ENCODE measurements around the gene LRRC63. TPM values are rescaled to one million over a fixed set of nuclear protein-coding genes. Genes with fewer than 3 reads are reported as not detected.

LRRC63 gene
- total and polyA plus RNA-seq, 9 of the 15 experiments (the other 6 are each of a cell fraction or from before 2014, with no cell fraction given) = 0.07 to 0.41 (median 0.24) TPM; not detected in 1

DNA sequence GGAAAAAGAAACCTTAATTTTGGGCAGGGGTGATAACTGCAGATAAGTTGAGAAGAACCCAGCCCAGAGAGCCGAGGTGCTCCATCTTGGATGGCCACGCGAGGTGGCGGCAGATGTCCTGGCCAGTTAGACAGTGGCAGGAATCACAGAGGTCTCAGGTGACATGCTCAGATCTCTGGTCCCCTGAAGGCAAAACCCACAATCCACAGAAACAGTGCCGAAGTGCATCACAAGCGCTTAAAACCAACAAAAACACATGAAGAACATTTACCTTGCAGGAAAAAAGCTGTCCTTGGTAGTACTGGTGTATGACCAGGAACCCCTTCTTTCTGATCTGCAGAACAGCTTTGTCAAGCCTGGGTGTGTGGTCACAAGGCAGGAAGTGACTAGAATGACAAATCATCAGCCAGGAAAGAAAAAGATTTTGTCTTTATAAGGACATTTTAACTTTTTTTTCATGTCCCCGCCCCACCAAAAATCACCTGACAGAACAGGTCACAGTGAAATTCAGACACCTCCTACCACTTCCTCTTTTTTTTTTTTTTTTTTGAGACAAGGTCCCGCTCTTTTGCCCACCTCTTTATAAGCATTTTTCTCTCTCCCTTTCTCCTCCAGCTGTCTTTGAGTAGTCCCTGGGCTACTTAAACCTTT is 29.8 kb upstream of the LRRC63 start, which contains the start of gene LCP1 (continued):
- TF ChIP-seq, protein P1, sequence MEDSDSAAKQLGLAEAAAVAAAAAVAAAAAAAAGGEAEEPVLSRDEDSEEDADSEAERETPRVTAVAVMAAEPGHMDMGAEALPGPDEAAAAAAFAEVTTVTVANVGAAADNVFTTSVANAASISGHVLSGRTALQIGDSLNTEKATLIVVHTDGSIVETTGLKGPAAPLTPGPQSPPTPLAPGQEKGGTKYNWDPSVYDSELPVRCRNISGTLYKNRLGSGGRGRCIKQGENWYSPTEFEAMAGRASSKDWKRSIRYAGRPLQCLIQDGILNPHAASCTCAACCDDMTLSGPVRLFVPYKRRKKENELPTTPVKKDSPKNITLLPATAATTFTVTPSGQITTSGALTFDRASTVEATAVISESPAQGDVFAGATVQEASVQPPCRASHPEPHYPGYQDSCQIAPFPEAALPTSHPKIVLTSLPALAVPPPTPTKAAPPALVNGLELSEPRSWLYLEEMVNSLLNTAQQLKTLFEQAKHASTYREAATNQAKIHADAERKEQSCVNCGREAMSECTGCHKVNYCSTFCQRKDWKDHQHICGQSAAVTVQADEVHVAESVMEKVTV (CRISPR knock-in tag; IDR thresholded peaks at IDR 0.05) = 0 out of 2 replicates have a peak, but pooled peaks have one; percentile 14
- TF ChIP-seq CCNT2 (IDR thresholded peaks at IDR 0.05; ENCODE audit: borderline replicate concordance, extremely low read depth, insufficient read length, low read depth, low read length) = peak; percentile 4
- TF ChIP-seq ETV1 (tag; conservative IDR thresholded peaks at IDR 0.05; ENCODE audit: low read depth) = peak; percentile 71
- TF ChIP-seq, protein P2, sequence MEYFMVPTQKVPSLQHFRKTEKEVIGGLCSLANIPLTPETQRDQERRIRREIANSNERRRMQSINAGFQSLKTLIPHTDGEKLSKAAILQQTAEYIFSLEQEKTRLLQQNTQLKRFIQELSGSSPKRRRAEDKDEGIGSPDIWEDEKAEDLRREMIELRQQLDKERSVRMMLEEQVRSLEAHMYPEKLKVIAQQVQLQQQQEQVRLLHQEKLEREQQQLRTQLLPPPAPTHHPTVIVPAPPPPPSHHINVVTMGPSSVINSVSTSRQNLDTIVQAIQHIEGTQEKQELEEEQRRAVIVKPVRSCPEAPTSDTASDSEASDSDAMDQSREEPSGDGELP (CRISPR knock-in tag; IDR thresholded peaks at IDR 0.05; ENCODE audit: borderline replicate concordance) = peak; percentile 49; the same call in 1 of the 2 replicates
- TF ChIP-seq, protein P3, sequence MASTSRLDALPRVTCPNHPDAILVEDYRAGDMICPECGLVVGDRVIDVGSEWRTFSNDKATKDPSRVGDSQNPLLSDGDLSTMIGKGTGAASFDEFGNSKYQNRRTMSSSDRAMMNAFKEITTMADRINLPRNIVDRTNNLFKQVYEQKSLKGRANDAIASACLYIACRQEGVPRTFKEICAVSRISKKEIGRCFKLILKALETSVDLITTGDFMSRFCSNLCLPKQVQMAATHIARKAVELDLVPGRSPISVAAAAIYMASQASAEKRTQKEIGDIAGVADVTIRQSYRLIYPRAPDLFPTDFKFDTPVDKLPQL (IDR thresholded peaks at IDR 0.05; ENCODE audit: extremely low read depth, insufficient read length) = peak; percentile 14
- 0 out of 2 replicates have a peak, but pooled peaks have one; percentile 35 for TF ChIP-seq MTA3 (IDR thresholded peaks at IDR 0.05; ENCODE audit: borderline replicate concordance)
- no peak for TF ChIP-seq NR3C1 (CRISPR knock-in tag; IDR thresholded peaks at IDR 0.05)
- peak; percentile 27; the same call in 1 of the 2 replicates for TF ChIP-seq NCOR1 (IDR thresholded peaks at IDR 0.05)
- TF ChIP-seq, protein P4, sequence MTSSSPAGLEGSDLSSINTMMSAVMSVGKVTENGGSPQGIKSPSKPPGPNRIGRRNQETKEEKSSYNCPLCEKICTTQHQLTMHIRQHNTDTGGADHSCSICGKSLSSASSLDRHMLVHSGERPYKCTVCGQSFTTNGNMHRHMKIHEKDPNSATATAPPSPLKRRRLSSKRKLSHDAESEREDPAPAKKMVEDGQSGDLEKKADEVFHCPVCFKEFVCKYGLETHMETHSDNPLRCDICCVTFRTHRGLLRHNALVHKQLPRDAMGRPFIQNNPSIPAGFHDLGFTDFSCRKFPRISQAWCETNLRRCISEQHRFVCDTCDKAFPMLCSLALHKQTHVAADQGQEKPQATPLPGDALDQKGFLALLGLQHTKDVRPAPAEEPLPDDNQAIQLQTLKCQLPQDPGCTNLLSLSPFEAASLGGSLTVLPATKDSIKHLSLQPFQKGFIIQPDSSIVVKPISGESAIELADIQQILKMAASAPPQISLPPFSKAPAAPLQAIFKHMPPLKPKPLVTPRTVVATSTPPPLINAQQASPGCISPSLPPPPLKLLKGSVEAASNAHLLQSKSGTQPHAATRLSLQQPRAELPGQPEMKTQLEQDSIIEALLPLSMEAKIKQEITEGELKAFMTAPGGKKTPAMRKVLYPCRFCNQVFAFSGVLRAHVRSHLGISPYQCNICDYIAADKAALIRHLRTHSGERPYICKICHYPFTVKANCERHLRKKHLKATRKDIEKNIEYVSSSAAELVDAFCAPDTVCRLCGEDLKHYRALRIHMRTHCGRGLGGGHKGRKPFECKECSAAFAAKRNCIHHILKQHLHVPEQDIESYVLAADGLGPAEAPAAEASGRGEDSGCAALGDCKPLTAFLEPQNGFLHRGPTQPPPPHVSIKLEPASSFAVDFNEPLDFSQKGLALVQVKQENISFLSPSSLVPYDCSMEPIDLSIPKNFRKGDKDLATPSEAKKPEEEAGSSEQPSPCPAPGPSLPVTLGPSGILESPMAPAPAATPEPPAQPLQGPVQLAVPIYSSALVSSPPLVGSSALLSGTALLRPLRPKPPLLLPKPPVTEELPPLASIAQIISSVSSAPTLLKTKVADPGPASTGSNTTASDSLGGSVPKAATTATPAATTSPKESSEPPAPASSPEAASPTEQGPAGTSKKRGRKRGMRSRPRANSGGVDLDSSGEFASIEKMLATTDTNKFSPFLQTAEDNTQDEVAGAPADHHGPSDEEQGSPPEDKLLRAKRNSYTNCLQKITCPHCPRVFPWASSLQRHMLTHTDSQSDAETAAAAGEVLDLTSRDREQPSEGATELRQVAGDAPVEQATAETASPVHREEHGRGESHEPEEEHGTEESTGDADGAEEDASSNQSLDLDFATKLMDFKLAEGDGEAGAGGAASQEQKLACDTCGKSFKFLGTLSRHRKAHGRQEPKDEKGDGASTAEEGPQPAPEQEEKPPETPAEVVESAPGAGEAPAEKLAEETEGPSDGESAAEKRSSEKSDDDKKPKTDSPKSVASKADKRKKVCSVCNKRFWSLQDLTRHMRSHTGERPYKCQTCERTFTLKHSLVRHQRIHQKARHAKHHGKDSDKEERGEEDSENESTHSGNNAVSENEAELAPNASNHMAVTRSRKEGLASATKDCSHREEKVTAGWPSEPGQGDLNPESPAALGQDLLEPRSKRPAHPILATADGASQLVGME (CRISPR knock-in tag; IDR thresholded peaks at IDR 0.05) = 0 out of 2 replicates have a peak, but pooled peaks have one; percentile 66
- TF ChIP-seq EZH2 (IDR thresholded peaks at IDR 0.05; ENCODE audit: borderline replicate concordance, low read depth, low read length) = no peak
- no peak for TF ChIP-seq GTF2F1 (IDR thresholded peaks at IDR 0.05; ENCODE audit: low read depth, low read length)
- TF ChIP-seq, protein P5, sequence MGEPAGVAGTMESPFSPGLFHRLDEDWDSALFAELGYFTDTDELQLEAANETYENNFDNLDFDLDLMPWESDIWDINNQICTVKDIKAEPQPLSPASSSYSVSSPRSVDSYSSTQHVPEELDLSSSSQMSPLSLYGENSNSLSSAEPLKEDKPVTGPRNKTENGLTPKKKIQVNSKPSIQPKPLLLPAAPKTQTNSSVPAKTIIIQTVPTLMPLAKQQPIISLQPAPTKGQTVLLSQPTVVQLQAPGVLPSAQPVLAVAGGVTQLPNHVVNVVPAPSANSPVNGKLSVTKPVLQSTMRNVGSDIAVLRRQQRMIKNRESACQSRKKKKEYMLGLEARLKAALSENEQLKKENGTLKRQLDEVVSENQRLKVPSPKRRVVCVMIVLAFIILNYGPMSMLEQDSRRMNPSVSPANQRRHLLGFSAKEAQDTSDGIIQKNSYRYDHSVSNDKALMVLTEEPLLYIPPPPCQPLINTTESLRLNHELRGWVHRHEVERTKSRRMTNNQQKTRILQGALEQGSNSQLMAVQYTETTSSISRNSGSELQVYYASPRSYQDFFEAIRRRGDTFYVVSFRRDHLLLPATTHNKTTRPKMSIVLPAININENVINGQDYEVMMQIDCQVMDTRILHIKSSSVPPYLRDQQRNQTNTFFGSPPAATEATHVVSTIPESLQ (CRISPR knock-in tag; IDR thresholded peaks at IDR 0.05) = no peak
- no peak for TF ChIP-seq ZZZ3 (IDR thresholded peaks at IDR 0.05)

Measured in K562 (cell line).